ENCODE results near the gene AFTPH. TPM values are rescaled to one million over a fixed set of nuclear protein-coding genes. Genes with fewer than 3 reads are reported as not detected.

AFTPH gene, protein sequence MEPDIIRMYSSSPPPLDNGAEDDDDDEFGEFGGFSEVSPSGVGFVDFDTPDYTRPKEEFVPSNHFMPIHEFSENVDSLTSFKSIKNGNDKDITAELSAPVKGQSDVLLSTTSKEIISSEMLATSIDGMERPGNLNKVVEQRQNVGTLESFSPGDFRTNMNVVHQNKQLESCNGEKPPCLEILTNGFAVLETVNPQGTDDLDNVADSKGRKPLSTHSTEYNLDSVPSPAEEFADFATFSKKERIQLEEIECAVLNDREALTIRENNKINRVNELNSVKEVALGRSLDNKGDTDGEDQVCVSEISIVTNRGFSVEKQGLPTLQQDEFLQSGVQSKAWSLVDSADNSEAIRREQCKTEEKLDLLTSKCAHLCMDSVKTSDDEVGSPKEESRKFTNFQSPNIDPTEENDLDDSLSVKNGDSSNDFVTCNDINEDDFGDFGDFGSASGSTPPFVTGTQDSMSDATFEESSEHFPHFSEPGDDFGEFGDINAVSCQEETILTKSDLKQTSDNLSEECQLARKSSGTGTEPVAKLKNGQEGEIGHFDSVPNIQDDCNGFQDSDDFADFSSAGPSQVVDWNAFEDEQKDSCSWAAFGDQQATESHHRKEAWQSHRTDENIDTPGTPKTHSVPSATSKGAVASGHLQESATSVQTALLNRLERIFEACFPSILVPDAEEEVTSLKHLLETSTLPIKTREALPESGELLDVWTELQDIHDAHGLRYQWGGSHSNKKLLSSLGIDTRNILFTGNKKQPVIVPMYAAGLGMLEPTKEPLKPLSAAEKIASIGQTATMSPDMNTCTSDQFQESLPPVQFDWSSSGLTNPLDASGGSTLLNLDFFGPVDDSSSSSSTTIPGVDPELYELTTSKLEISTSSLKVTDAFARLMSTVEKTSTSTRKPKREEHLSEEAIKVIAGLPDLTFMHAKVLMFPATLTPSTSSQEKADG
- total RNA-seq: 22.0 and 23.2 TPM in 2 replicates

DNA sequence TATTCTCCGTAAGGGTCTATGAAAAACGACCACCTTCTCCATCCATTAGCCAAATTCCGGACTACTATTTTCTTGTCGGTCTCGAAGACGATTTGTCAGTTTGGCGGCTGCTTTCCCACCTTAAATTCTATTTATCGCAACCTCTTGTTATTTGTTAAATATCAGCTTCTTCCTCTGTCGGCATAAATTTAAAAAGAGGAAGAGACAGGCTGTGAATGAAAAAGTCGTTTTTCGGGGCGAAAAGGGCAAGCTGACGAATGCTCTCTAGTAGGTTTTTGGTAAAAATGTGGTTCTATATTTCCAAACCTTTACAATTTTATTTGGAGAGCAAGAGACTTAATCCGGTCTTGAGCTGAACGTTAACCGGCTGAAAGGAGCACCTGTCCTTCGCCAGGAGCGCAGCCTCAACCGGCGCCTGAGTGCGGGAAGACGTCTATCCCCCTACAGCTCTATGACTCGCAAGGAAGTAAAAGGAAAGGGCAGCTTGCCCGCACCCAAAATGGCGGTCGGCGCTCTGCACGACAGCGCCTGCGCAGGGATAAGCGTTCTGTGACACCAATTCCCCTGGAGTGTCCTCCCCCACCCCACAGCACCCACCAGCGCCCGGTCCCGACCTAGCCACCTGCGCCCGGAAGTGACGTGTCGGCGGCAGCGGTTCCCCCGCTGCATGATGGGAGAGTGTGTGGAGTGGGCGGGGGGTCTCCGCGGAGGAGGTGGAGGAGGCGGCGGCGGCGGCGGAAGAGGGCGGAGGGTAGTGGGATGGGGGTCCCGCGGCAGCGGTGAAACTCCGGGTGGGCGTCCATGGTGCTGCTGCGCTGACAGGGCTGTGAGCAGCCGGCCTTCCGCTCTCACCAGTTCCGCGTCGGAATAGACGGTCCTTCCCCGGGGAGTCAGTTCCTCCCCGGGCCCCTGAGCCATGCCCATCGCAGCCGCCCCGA lies at the start of gene AFTPH:
Gene AFTPH, plus strand, starts transcription at position 663 of the 938 bp plus-strand sequence. CDS start 27,147 bp downstream, outside the sequence.

Other genes starting within 250 kb of the AFTPH start
- gene LGALSL, start 70.2 kb upstream of the AFTPH start, total RNA-seq: 6.2 and 10.6 TPM in 2 replicates
- 9.9 and 10.6 TPM in 2 replicates for gene SERTAD2, start 129.6 kb downstream of the AFTPH start, total RNA-seq